Activated CD4-positive, alpha-beta T cell treated with anti-CD3 and anti-CD28 coated beads, Interleukin-2, Interleukin-6, amounts not matched to agents 100 ng/mL and 50 ng/mL, durations not matched to agents 16 hours and 8 hours (primary cell): Measurements from ENCODE around the gene NR2F1-AS1.
"Not testable (repeated sequence)": the region's sequence is repeated elsewhere in the genome, so short reads cannot be mapped to it uniquely, and the experiment has no call there.

Source experiments
- DNase-seq: peaks from one replicate; pipeline ENCODE4 v3.0.0-alpha.2; 2020

The NR2F1-AS1 gene

DNA sequence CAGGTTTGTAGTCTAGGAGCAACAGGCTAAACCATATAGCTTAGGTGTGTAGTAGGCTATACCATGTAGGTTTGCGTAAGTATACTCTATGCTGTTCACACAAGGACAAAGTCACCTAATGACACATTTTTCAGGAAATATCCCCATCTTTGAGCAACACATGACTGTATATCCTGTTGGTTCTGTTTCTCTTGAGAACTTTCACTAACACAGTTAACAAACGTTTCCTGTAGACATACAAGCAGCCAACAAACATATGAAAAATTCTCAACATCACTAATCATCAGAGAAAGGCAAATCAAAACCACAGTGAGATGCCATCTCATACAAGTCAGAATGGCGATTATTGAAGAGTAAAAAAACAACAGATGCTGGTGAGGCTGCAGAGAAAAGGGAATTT is 68.2 kb downstream of the NR2F1-AS1 start:
- no peak for DNase-seq

DNA sequence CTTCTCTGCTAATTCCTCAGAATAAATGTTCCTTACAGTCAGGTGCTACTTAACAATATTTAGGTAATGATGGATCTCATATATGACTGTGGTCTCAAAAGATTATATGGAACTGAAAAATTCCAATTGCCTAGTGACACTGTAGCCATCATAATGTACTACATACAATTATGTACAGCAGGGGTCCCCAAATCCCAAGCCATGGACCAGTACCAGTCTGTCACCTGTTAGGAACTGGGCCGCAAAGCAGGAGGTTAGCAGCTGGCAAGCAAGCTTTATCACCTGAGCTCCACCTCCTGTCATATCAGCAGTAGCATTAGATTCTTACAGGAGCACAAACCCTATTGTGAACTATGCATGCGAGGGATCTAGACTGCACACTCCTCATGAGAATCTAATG is 69.6 kb downstream of the NR2F1-AS1 start:
- no peak for DNase-seq

DNA sequence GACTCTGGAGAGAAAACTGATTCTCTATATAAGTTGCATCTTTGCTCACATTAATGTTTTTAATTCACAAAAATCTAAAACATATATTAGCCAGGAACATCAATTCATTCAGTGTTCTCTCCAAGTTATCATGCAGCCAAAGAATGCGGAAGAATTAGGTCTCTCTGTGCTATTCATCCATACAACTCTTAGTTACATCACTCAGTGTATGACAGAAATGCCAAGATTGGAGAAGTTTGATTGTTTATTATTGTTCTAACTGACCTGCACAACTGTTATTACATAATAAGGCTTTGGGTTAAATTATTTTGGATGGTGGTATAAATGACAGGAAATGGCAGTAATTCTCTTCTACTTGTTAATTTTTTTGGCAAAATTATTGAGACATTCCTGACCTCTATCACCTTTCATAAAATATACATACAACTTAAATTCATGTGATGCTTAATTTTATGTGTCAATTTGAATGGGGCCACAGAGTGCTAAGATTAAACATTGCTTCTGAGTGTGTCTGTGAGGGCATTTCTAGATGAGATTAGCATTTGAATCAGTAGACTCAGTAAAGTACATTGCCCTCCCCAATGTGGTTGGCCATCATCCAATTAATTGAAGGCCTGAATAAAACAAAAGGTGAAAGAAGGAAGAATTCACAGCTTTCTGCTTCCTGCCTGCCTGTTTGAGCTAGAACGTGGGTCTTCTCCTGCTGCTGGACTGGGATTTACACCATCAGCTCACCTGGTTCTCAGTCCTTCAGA is 70.2 kb downstream of the NR2F1-AS1 start:
- DNase-seq = no peak

DNA sequence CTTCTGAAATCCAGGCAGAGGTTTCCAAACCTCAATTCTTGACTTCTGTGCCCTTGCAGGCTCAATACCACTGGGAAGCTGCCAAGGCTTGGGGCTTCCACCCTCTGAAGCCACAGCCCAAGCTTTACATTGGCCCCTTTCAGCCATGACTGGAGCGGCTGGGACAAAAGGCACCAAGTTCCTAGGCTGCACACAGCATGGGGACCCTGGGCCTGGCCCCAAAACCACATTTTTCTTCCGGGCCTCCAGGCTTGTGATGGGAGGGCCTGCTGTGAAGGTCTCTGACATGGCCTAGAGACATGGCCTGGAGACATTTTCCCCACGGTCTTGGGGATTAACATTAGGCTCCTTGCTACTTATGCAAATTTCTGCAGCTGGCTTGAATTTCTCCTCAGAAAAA is 75.5 kb downstream of the NR2F1-AS1 start:
- DNase-seq = not testable (repeated sequence)

DNA sequence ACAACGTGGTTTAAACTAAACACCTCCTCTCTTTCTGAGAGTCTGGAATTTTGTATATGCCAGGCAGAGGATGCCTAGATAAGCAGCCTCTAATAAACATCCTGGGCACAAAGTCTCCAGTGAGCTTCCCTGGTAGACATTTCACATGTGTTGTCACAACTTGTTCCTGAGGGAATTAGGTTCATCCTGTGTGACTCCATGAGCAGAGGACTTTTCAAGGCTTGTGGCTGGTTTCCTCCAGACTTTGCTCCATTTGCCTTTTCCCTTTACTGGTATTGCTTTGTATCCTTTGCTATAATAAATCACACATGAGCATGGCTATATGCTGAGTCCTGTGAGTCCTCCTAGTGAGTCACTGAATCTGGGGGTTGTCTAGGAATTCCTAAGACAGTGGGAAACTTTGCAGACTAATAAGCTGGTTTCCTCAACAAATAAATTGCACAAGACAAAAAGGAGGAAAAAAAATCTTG is 77.4 kb downstream of the NR2F1-AS1 start:
- no peak for DNase-seq

DNA sequence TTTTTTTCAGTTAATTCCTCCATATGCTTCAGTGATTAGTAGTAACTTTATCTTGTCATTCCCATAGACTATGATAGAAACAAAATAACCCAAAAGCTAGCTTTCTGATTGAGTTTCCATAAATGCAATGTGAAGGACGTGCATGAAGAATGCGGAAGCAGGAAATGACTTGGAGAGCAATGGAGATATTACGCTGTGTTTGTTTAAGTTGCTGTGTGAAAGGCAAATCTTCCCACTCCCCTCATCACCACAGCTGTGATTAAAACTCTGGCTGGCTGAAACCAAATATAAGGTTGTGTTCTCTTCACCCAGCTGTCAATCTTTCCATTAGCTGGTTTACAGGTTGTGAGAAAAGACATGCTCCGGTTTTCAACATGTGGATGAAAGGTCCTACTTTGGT is 83.9 kb downstream of the NR2F1-AS1 start:
- DNase-seq = no peak

DNA sequence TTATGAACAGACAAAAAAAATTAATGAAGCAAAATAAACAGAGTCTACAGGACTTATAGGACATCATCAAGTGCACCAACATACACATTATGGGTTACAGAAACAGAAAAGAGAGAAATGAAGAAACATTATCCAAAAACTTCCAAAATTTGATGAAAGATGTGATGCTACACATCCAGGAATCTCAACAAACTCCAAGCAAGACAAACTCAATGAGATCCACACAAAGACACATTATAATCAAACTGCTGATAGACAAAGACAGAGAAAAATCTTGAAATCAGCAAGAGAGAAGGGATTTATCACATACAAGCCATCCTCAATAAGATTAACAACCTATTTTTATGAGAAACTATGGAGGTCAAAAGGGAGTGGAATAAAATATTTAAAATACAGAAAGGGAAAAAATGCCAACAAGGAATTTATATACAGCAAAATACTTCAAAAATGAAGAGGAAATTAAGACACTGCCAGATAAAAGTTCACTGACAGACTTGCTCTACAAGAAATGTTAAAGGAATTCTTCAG is 101.0 kb downstream of the NR2F1-AS1 start:
- no peak for DNase-seq

DNA sequence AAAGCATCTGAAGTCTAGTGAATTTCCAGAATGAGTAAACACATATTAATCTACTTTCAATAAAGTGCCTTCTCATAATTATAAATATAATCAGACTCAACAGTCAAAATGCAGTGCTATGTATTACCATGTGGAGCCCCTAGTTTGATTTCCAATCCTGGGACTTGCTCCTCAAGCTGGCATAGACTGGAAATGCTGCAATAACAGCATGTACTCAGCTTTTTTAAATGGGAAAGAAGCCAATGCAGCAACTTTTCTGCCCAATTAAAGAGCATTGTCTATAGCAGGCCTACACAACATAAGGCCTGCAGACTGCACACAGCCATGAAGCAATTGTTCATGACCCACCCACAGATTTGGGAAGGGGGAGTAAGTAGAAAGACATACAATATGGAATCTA is 103.2 kb downstream of the NR2F1-AS1 start:
- no peak for DNase-seq

DNA sequence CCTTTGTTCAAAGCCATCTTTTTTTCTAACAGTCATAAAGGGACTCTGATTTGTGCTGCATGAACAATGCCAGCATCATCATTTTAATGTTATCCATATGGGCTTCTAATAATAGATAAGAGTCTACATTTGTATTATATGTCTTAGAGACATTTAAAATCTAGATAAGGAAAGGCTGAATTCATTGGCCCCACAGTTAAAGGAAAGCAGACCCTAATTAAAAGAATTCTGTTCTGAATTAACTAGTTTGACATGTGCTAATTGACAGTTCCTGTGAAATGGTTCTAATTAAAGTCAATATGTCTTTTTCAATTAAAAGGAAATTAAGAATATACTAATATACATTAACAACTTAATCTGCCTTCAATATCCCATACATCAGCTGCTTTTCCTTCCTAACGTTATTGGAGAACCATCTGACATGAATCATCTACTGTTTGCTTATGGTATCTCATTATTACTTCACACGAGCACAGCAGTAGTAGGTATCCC is 104.7 kb downstream of the NR2F1-AS1 start:
- DNase-seq = no peak

DNA sequence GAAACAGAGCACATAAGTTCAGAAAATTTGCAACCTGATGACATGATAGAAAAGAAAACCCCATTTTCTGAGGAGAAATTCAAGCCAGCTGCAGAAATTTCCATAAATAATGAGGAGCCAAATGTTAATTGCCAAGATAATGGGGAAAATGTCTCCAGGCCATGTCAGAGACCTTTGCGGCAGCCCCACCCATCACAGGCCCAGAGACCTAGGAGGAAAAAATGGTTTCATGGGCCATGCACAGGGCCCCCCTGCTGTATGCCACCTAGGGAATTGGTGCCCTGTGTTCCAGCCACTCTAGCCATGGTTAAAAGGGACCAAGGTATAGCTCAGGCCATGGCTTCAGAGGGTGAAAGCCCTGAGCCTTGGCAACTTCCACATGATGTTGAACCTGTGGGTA is 118.1 kb downstream of the NR2F1-AS1 start:
- DNase-seq = no peak

DNA sequence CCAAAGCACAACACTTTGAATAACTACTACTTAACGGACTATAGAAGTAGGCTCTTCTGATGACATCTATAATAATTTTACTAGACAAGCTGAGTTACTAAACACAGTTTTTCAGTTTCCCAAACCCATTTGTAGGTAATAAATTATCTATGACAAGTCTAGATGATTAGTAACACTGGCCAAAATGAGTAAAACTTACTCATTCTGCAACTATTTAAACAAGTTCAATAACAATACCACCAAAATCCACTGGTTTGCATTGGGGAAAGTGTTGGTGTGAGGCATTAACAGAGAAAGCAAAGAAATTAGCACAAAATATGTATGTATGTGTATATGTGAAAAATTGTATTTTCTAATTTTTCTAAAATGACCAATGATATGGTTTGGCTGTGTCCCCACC is 119.3 kb downstream of the NR2F1-AS1 start:
- DNase-seq = no peak

DNA sequence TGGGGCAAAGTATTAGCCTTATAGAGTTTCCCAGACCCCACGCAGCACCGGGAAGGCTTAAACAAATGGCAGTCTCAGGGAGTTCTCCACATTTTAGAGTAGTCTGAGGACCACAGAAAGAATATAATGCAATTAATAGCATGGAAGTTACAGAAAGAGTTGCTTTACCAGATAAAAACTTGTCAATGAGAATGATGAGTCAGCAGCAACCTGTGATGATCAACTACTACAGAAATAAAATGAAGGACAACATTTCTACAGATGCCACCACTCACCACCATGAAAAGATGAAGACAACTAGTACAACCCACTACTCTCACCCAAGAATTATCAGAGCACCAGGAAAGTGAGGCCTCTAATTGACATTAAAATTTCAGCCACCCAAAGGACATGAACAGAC is 120.7 kb downstream of the NR2F1-AS1 start:
- DNase-seq = no peak

DNA sequence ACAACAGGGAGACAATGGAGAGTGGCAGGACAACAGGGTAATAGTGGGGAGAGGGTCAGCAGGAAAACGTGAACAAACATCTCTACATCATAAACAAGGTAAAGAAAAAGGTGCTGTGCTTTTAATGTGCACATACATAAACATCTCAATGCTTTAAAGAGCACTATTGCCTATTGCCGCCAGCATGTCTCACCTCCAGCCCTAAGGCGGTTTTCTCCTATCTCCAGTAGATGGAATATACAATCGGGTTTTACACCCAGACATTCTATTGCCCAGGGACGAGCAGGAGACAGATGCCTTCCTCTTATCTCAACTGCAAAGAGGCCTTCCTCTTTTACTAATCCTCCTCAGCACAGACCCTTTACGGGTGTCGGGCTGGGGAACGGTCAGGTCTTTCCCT is 124.2 kb downstream of the NR2F1-AS1 start:
- DNase-seq = not testable (repeated sequence)

DNA sequence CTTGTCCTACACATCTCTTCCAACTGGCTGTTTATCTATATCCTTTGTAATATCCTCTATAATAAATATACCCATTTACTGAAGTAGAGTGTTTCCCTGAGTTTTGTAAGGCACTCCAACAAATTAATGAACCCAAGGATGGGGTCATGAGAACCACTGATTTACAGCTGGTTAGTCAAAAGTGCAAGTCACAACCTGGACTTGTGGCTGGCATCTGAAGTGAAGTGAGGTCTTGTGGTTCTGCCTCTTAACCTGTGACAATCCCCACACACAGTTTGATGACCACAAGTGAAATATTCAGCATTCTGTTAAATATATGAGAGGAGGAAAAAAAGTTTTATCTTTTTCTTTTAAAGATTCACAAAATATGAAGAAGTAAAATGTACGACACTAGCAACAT is 126.1 kb downstream of the NR2F1-AS1 start:
- DNase-seq = no peak

DNA sequence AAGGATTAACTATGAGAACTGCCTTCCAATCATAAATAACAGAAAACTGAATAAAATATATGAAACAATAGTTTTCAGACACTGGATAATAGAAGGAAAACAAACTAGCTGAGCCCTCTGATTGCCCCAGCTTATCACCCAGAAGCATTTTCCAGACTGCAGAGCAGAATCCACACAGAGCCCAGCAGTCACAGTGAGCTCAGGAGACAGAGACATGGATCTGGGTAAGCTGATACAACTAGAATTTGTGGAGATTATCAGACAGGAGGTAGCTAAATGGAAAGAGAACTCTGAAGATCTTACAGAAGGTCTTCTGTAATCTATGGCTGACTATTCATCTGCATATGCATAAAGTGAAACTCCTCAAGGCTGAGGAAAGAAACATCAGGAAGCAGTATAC is 128.8 kb downstream of the NR2F1-AS1 start:
- DNase-seq = no peak

DNA sequence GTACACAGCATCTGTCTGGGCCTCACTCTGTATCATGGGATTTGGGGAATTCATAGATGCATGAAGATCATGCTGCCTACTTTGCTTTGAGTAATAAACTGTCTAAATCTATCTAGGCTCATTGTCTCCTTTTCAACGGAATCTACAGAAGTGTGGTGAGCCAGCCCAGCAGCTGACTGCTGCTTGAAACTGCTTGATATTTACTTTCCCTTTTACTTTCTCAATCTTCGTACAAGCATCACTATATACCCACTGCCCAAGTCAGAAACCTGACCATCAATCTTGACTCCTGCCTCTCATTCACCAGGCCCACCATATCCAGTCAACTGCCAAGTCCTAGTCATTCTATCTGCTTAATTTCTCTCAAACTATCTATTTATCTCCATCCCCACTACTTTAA is 142.9 kb downstream of the NR2F1-AS1 start:
- no peak for DNase-seq

DNA sequence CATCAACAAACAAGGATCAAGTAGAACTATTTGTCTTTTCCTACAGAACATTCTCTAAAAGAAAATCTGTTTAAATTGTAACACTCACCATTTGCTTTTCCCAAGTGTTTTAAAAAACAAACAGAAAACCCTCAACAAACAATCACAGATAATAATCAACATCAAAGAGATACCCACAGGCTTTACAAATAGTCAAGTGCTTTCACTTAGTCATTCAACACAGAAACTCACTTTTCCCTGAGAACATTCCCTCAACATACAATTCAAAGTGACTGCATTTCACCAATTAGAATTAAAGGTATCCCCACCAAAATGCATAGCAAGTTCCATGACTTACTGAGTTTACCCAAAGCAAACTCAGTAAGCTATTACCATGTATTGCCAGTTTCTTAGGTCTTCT is 144.9 kb downstream of the NR2F1-AS1 start:
- no peak for DNase-seq

DNA sequence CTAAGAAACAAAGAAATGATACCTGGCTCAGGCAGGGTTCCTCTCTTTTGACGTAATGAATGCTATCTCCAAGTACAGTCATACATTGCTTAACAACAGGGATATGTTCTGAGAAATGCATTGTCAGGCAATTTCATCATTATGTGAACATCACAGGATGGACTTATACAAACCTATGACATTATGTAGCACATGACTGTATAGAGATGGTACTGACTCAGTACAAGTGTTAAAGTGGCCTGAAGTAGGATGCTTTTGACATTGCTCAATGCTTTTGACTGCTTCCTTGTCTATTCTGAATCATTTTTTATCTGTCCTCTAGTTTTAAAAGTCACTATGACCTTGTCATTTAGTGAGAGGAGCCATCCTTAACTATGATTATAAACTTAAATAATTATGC is 147.6 kb downstream of the NR2F1-AS1 start:
- DNase-seq = no peak

DNA sequence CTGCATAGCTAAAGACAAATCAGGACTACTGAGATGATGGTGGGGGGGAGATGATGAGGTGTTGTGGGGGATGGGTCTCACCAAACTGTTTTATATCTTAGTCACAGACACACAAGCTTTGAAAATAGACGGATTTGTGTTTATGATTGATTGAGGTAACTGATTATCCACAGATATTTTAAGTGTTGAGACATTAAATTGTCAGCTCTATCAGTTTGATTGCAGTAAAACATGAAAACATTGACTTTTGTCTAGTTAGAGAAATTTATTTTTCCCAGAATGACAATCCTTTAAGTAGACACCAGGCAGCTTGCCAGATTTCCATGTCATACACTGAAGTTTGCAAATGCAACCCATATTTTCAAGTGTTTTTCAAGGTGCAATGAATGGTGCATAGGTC is 149.8 kb downstream of the NR2F1-AS1 start:
- no peak for DNase-seq

DNA sequence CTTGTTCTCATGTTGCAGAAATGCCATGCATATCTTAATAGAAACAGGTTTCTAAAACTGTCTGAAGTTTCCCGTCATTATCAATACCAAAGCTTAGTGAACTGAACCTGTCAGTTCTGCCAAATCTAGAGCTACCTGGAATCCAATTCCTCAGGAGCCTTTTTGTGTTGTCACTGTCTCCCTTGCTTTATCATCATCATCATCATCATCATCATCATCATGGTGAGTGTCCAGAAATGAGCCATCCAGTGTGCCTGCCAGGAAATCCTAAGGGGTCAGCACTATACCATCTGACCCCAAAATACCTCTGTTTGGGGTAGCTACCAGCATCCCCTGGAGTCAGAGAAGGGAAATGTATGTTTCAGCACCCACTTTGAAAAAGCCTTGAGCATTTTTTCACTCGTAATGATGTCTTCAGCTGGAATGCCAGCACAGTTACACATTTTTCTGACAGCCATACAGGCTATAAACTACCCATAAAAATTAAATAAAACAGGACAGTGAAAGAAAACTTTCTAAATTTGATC is 150.3 kb downstream of the NR2F1-AS1 start:
- no peak for DNase-seq

DNA sequence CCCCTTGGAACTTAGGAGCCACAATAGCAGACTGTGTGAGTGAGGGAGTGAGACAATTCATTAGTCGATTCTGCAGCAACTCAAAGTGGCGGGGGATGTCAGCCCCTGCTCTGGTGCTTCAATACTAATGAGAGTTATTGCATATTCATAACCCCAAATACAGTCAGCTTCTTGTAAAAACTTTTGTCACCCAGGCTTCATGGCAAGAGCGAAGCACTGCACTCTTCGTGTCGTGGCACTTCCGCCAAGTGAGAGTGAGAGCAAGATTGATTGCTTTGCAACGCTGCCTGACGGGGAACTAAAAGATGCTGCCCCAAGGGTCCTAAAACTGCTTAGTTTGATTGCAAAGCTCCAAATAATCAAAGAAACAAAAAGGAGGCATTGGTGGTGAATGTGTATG is 150.9 kb downstream of the NR2F1-AS1 start:
- no peak for DNase-seq

DNA sequence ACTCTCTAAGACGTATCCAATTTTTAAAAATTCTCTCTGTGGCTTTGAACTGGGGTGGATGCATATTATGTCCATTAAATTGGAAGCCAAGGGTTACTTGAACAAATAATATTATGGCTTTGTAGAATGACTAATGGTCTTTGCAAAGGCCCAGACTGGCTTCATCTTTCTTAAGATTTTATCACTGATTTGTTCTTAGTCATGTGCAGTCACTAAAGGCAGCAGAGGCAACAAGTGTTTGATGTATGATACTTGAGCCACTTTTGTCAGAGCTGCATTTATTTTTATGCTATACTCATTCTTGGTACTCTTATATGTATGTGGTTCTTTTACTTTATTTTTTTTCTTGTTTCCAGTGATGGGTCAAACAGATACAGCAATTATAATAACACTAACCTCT is 152.2 kb downstream of the NR2F1-AS1 start:
- DNase-seq = no peak

DNA sequence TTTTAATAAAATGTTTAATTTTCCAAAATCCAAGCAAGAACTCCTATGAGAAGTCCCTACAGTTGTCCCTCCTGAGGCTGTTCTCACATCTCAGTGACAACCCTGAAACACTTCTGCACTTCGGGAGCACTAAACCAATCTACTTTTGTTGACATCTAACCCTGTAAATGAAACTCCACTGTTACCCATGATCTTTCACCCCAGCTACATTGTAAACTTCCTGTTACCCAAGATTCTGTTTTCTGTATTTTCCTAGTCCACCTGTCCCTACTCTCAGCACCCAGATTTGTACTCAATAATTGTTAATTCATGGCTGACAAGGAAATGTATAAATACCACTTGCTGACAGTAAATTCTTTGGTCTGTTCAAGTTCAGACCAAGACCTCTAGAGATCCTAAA is 153.7 kb downstream of the NR2F1-AS1 start:
- no peak for DNase-seq

DNA sequence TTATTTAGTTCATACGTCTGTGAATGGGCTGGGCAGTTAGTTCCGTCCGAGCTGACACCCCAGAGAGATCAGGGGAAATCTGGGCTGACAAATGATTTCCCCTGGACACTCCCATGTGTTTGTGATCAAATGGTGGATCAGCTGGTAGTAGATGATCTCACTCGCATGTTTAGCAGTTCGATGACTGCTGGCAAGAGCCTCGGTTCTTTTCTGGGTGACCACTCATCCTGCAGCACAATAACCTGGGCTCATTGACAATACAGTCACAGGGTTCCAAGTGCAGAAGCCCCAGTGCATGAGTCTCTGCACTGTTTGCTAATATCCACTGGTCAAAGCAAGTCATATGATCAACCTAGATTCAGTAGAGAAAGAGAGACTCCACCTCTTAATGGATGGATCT is 155.9 kb downstream of the NR2F1-AS1 start:
- DNase-seq = no peak

DNA sequence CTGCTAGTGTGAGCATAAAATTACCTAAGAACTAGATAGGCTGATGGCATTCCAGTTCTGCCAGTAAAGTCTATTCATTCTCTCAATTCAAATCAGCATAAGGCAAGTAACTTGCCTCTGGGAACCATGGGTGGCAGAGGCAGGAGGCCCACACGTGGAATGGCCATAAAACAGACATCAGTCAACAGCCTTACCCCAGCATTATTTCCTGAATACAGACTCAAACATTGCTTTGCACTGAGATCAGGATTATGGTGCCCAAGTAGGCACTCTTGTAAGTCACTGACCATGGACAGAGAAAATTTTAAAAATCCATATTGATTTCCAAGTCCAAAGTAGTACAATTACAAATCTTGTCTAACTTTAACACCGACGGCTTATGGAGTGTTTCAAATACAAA is 157.7 kb downstream of the NR2F1-AS1 start:
- DNase-seq = no peak
